GM04504 (cell line): ENCODE results near the gene TNFRSF12A.

ENCODE experiments used
- DNase-seq: peaks from one replicate; pipeline ENCODE4 v3.0.0-alpha.2; 2012; ENCODE audit warnings: low read depth

The TNFRSF12A gene

DNA sequence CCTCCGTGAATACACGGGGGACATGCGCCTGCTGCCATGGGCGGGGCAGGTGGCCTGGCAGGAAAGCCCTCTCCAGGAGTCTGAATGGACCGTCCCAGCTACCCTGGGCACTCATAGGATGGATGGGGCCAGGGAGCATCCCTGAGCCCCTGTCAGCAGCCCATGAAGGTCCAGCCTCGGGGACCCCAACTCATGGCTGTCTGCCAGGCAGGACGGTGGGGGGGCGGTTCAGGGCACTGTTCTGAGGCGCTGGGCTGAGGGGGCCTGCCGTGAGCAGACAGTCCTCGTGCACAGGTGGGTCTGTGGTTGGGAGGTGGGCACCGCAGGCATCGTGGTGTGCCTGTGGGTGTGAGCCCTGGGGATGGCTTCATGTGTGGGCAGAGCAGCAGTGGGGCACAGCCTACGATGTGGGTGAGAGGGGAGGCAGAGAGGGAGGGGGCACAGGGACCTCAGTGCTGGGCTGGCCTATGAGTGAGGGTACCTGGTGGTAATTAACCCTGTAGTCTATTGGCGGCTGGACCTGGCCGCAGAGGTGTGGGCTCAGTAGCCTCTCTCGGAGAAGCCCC lies 33.5 kb upstream of the TNFRSF12A start:
- no peak for DNase-seq

DNA sequence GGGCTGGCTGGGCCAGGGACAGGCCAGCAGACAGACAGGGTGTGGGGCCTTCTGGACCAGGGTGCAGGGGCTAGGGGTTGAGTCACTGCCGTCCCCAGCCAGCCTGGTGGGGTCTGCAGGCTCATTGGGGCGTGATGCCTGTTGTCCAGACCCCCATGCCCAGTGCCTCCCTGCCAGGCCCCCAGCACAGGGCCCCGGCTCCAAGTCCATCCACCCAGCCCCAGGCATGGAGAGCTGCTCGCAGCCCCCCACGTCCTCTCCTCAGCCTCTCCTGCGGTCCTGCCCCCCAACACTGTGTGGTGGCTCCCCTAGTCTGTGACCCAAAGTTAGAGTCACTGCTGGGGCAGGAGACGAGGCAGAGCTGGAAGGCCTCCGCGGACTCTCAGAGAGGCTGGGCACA lies 32.9 kb upstream of the TNFRSF12A start:
- no peak for DNase-seq

DNA sequence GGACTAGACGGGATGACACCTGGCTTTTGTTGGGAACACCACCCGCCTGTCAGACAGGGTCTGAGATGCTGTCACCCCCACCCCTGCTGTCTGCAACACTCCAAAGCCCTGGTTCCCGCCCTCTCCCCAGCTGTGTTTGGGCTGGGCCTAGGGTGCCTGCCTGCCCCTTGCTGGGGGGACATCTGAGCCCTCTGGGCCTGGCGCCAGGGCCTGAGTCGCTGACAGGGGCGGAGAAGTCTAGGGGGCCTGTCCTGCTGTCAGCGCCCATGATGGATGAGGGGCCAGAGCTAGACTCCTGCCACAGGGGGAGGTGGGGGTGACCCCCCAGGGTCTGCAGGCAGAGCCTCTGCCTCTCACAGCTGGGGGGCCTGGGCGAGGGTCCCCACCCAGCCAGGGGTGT lies 32.3 kb upstream of the TNFRSF12A start:
- DNase-seq: no peak

DNA sequence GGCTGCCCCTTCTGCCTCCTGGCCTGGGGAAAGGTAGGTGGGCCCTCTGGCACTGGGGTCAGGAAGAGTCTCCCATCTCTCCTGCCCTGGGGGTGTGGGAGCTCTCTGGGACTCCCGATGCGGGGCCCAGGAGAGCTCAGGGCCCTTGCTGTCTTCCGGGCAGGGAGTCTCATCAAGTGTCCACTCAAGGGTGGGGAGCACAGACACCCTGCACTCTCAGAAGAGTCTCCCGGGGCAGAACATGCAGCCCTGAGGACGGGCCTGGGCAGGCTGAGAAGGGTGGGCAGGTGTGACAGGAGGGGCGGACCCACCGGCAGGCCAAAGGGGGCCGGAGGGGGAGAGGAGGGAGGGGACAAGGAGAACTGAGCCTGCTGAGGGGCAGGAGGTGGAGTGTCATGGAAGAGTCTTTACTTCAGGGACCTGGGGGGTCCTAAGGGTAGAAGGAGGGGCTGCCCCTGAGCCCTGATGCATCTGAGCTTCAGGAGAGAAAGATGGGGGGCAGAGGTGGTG lies 31.5 kb upstream of the TNFRSF12A start:
- no peak for DNase-seq

DNA sequence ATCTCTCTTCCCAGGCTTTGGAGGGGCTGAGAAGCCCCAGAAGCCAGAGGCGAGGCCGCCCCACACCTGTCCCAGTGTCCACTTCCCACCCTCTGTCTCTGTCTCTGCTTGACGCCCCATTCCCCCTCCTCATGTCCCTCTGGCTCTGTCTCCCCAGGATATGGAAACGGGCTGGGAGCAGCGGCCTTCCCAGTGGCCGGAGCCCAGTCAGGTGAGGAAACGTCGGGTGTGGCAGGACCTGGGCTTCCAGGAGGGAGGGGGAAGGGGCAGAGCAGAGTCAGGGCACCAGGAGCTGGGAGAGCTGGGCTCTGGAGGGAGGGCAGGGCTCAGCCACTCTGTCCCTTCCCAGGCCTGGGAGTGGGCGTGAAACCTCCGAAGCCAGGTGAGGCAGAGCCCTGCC lies 29.3 kb upstream of the TNFRSF12A start:
- DNase-seq: no peak

DNA sequence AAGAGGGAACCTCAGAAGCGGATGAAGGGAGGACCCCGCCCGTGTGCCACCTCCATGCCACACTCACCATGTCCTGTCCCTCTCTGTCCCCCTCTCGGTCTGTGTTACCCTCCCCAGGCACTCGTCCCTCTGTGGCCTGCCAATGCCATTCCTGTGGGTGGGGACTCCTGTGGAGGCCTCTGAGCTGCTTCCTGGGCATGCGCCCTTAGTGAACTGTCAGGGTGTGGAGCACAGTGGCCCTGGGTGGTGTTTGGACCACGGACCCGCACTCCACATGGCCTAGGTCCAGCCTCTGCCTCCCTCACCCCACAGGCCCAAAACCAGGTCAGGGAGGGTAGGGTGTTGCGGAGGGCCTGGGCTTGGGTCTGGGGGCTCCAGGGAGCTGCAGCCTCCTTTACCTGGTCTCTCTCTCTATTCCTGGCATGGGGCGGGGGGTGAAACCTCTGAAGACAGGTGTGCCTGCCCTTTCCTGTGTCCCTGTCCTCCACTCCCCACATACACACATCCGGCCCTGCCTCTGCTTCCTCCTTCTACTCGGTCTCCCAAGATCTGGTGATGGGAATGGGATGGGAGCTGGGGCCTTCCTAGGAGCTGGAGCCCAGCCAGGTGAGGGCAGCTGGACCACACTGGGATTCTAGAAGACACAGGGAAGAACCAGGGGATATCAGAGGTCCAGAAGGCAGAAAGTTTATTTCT lies 28.5 kb upstream of the TNFRSF12A start:
- no peak for DNase-seq

DNA sequence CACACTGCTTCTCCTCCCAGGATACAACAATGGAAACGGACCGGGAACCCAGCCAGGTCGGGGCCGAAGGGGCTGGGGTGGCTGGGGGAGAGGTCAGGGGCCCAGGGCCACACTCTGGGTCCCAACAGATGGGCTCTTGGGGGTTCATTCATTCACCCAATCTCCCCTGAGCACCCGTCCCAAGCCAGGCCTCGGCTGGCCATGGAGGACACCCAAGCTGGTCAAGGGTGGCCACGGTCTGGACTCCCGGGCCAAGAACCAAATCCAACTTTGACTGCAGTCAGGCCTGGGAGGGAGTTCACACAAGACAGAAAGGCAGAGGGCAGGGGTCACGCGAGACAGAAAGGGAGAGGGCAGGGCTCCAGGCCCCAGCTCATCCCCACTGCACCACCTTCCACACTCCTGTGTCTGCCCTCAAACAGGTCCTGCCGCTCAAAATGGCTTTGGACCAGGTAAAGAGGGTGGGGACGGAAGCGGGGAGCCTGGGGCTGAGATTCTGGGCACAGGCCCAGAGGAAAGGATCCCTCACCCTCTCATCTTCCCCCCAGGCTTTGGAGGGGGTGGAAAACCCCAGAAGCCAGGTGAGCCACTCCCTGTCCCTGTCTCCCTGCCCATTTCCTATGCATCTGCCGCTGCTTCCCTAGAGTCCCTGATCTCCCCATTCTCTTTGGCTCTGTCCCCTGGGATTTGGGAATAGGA lies 27.6 kb upstream of the TNFRSF12A start:
- no peak for DNase-seq

DNA sequence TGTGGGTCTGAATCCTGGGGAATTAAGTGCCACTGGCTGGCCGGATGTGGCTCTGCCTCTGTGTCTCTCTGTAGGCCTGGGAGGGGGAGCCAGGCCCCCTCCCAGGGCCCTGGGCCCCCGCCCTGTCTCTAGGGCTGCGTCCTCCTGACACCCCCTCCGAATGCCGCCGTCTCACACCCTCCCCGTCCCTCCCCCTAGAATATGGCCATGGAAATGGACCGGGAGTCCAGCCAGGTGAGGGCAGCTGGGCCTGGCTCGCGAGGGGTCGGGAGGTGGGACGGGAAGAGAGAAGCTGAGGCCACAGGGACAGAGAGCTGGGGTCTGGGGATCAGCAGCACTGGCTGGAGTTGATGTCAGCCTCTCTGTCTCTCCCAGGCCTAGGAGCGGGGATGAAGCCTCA lies 23.9 kb upstream of the TNFRSF12A start:
- DNase-seq: no peak

DNA sequence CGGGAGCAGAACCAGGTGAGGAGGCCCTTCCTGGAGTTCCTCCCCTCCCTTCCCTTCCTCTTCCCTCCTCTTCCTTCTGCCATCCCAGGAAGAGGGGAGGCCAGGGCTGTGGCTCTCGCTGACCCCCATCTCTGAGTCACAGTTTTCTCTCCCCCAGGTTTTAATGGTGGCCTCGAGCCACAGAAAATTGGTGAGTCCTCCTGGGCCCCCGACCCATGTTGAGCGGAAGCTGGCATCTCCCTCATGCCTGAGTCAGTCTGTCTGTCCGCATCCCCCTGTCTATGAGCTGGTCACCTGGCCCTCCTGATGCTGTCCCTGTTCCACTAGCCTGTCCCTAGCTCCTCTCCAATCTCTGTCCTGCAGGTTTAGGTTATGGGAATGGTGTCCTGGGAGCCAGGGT lies 20.2 kb upstream of the TNFRSF12A start:
- no peak for DNase-seq

DNA sequence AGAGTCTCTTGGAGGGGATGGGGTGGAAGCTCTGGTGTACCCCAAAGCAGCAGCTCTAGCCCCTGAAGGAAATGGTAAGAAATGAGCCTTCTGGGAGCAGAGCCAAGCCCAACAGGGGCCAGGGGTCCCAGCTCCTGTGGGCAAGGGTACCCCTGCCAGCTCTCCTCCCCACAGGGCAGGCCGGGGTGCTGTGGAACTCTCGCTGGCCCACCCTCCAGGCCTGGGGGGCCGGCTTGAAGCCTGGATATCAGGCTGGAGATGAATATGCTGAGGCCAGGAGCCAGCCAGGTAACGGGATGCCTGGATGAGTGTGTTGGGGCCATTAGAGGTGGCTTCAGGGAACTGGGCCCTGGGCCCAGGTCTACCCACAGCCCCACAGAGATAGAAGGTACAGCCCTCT lies 19.6 kb upstream of the TNFRSF12A start:
- no peak for DNase-seq

DNA sequence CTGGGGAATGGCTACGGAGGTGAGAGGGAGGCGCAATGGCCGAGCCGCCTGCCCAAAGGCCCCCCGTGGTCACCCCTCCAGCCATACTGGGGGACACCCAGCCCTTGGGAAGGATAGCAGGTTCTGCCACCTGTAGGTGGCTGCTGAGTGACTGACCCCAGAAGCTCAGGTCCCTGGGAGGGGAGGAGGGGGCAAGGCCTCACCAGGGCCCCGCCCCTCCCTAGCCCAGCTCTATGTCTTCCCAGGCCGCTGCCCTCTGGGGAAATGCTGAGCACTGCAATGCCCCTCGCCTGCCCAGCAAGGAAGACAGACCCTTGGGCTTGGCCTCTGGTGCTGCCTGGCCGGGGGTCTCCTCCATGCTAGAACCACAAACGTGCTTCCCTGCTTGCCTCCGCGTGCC lies 18.9 kb upstream of the TNFRSF12A start:
- no peak for DNase-seq

DNA sequence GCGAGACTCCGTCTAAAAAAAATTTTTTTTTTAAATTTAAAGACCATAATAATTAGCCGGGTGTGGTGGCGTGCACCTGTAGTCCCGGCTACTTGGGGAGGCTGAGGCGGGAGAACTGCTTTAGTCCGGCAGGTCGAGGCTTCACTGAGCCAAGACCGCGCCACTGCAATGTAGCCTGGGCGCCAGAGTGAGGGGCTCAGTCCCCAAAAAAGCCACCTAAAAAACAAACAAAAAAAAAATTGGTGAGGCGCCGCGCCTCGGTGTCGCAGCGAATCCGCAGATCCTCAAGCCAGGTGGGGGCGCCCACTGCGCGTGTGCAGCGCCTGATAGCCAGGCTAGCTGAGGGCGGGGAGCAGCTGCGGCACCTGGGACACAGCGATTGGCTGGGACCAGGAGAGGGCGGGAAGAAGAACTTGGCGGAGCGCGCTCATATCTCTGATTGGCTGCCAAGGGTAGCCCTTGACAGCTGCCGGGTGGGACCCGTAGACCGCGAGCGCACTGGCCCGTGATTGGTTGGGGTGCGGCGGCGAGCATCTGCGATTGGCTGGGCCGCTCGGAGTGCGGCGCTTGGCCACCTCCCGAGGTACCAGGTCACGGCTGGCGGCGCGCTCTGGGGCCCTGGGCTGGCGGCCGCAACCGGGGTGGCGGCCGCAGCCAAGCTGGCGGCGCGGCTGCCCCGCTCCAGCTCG lies 16.4 kb upstream of the TNFRSF12A start:
- peak; percentile 97 for DNase-seq

DNA sequence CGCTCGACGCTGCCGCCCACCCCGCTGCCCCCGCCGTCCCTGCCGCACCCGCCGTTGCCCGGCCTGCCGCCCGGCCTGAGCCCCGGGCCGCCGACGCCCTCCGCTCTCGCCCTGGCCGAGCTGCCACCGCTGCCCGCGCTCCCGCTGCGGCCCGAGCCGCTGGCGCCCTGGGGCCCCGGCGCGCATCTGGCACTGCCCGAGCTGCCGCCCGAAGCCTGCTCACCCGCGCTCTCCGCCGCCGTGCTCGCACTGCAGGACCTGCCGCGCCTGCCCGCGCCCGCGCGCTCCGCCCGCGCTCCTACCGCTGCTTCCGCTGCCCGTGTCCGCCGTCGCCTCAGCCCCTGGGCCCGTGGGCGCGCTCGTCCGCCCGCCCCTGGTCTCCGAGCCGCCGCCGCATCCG lies 15.8 kb upstream of the TNFRSF12A start:
- DNase-seq: no peak

DNA sequence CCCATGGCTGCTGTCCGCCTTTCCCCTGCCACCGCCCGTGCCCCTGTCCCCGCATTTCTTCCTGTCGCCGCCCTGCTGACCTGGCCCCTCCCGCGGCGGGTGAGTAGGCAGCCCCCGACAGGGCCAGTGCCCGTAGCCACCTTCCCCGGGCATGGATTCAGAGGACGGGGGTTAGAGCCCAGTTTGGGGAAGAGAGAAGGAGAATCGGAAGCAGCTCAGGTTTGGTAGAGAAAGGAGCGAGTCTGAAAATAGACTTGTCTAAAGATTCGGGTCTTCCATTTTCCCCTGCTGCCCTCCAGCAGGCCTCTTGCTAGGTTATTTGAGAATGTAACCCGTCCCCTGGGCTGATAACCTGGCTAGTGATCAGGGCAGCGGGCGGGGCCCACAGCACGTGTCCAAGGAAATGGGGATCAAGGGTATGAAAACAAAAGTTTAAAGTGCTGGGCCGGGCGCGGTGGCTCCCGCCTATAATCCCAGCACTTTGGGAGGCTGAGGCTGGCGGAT lies 15.3 kb upstream of the TNFRSF12A start:
- DNase-seq: no peak

DNA sequence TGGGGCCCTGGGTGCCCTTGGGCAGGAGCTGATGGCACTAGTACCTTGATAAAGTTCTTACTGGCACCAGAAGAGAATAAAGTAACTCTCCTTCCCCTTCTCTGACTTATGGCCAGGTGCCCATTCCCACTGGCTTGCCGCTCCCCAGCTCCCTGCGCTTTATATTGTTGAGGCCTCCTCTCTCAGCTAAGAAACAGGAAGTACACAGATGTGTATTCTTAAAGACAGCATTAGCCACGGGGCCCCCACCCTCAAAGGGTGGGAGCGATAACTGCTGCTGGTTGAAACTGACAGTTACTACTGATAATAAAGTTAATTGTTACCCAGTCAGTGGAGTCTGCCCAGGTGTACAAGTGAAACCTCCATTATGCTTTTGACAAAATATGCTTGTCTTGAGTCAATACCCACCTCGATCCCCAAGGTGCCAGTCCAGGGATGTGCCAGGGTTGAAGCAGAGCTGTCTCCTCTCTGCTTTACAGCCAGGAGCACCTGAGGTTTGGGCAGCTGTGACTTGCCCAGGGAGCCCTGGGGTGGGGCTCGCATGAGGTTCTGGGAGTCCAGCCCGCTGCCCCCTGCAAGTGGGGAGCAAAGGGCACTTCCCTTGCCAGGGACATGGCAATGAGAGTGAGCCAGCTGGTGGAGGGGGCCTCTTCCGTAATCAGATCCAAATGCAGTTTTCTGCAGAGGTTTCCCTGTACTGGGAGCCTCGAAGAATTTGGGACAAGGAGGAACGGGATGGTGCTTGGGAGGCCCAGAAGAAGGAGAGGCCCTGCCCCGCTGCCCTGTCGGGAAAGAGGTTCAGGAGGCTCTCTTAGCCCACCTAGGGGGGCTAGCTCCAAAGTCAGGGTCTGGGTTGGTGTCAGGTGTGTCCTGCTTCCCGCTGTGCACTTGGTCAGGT lies 12.9 kb upstream of the TNFRSF12A start:
- DNase-seq: no peak

DNA sequence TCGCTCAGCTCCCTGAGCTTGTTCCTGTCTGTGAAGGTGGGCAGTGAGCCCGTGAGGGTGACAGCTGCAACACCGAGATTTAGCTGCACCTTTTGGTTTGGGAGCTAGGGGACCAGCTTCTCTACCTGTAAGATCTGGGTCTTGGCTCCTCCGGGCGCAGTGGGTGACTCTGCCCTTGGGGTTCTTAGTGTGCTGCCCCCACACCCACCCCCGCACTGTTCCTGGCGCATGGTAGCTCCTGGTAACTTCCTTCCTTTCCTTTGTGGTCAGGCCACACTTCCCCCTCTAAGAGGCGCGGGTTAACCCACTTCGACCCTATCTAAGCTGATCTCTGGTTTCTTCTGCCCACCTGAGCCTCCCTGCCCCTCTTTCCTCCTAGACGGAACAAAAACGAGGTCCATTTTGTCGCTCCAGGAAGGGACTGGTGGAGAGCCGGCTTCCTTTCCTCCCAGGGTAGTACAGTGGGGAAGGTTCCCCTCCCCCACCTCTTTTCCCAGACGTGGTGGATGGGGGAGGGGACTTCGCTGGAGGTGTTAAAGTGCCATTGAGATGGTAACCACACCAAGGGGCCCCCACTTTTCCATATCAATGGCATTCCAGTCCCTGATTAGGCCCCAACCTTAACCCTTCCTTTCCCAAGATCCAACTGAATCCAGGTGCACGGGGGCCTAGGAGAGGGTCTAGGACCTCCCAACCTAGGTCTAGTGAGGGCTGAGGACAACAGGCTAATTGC lies 12.0 kb upstream of the TNFRSF12A start:
- DNase-seq: no peak

DNA sequence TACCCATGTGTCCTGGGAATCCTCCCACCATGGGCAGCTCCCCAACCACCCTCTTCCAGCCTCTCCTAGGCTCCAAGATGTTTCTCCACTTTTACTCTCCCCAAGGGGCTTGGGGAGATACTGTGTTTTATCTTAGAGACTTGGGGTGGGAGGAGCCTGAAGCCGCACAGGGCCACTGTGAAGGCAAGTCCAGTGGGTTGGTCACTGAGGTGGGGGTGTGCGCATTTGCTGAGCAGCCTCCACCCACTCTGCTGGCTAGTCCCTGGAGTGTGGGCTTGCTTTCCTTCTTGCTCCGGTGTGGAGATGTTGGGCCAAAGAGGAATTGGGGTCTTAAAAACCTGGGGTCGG lies 11.5 kb upstream of the TNFRSF12A start:
- no peak for DNase-seq

DNA sequence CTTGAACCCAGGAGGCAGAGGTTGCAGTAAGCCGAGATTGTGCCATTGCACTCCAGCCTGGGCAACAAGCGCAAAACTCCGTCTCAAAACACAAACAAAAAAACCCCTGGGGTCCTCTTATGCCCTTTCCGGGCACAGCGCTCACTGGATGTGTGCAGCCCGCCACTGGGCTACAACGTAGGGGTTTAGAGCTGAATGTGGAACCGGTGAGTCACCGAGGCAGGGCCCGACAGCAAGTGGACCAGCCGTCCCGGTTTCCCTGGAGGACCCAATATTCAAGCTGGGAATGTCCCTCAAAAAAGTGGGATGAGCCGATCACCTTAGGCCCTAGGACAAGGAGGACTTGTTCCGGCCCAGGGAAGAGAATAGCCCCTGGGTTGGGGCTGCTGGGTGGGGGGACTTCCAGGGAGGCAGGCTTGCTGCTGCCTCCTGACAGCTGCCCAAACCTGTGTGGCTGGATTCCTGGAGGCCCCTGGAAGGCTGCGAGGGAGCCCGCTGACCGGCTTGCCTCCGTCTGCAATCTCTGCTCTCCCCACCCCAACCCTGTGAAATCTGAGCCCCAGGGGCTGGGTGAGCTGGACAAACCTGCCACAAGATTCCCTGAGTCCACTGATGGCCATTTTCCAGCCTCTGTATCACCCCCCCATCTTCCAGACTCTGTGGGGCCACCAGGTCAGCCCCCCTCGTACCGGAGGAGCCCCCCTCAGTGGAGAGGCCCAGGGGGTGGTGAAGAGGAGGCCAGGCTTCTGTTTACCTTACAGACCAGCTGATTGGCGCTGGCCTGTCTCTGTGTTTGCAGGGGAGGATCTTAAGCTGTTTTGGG lies 10.4 kb upstream of the TNFRSF12A start:
- DNase-seq: no peak

DNA sequence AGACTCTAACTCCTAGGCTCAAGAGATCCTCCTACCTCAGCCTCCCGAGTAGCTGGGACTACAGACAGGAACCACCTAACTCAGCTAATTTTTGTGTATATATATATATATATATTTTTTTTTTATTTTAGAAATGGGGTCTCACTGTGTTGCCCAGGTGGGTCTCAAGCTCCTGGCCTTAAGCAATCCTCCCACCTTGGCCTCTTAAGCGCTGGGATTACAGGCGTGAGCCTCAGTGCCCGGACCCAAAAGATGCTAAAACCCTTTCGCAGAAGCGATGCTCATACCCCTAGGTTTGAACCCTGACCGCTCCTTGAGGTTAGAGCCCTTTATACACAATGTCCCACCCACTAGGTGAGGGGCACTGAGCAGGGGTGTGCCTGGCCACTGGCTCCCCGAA lies 9.7 kb upstream of the TNFRSF12A start:
- DNase-seq: no peak

DNA sequence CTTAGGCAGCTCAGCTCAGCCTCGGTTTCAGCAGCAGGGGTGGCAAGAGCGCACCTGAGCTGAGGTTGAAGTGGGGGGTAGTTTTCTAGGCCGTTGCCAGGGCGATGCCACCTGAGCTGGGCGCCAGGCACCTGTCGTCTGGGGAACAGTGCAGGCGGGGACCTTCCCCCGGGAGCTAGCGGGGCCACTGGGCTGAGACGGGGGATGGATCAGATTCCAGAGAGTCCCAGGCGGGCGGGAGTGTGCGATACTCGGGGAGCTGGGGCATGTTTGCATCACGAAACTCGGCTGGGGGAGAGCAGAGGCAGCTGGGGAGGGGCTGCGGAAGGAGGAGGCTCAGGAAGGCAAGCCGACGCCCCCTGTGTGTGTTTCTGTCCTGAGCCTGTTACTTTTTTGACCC lies 7.9 kb upstream of the TNFRSF12A start:
- no peak for DNase-seq
